Tibial nerve (tissue), 4 donors: ENCODE measurements around the gene SLC25A13. TPM values are rescaled to one million over a fixed set of nuclear protein-coding genes. Genes with fewer than 3 reads are reported as not detected.

Experiments
- DNase-seq, 2 donors: peaks; one replicate each; pipeline ENCODE4 v3.0.0-alpha.2; 2019; ENCODE audit warnings: low spot score in 2 of 2
- H3K27ac ChIP-seq, 4 donors: fragments of 200-600 bp; sonication (generic) in 3 of 4; one replicate each; pipeline ENCODE4 v1.5.1; 2017 to 2019; ENCODE audit warnings: mild to moderate bottlenecking in 1 of 4
- H3K27me3 ChIP-seq, 2 donors: fragments of 200-600 bp; sonication (generic) in 1 of 2; one replicate each; pipeline versions ENCODE4 v1.5.1 to v1.6.0; 2017 to 2019
- H3K36me3 ChIP-seq, 3 donors: fragments of 200-600 bp; sonication (generic); one replicate each; pipeline ENCODE4 v1.5.1; 2018 to 2019
- H3K4me1 ChIP-seq, 4 donors: fragments of 200-600 bp; sonication (generic) in 3 of 4; one replicate each; pipeline ENCODE4 v1.5.1; 2017 to 2019
- H3K4me3 ChIP-seq, 4 donors: fragments of 200-600 bp; sonication (generic) in 3 of 4; one replicate each; pipeline ENCODE4 v1.5.1; 2017 to 2019; ENCODE audit warnings: mild to moderate bottlenecking in 1 of 4, moderate library complexity in 1 of 4
- H3K9me3 ChIP-seq, 4 donors: fragments of 200-600 bp; sonication (generic) in 3 of 4; one replicate each; pipeline ENCODE4 v1.5.1; 2017 to 2019
- CTCF ChIP-seq, 5 experiments: fragments of 200-600 bp in 3 of 5; fragments of 450-650 bp in 2 of 5; sonication (generic) in 3 of 5; IDR thresholded peaks; one replicate each; pipeline ENCODE4 v1.5.1; 2016 to 2019; ENCODE audit warnings: antibody characterized with exemption in 5 of 5, mild to moderate bottlenecking in 3 of 5, moderate library complexity in 2 of 5
- EP300 ChIP-seq, 2 donors: sonication (generic); formaldehyde crosslinking; IDR thresholded peaks; one replicate each; pipeline ENCODE4 v1.6.1; 2017; ENCODE audit warnings: antibody characterized with exemption in 2 of 2, mild to moderate bottlenecking in 1 of 2
- POLR2A ChIP-seq, 2 donors: fragments of 450-650 bp; IDR thresholded peaks; one replicate each; pipeline ENCODE4 v1.6.1; 2017; ENCODE audit warnings: antibody characterized with exemption in 2 of 2, mild to moderate bottlenecking in 2 of 2, moderate library complexity in 2 of 2
- WGBS, 2 donors: methylation state at CpG; one replicate each; pipeline ENCODE4 v1.1.5; 2018; 5-methylcytosine and 5-hydroxymethylcytosine counted together
- total RNA-seq, 4 donors: library from RNA; depleted of rRNA; stranded (reverse); fragments of >200 nt; gene quantifications; one replicate each; pipeline ENCODE4 v1.1.0, GENCODE V29; 2016

The SLC25A13 gene
- total RNA-seq, 4 donors from 2014 or later: 22.2 to 42.2 (median 29.6) TPM

GRCh38 chr7:96187735-96188134 lies 134.2 kb downstream of the SLC25A13 start:
- no peaks in the 10 kb centered on the region for H3K9me3 ChIP-seq
- H3K36me3 ChIP-seq: peaks cover 0 to 57% (median 10%) of the 10 kb centered on the region in 3 donors
- no peaks in the 10 kb centered on the region for H3K27me3 ChIP-seq
- no peak for DNase-seq
- no peak overlapping the region for H3K4me3 ChIP-seq
- 57 to 80% methylated on average over 6 of the region's 6 CpGs for WGBS, 2 donors
- peak overlapping the region in 1 of 4 donors; percentile 2 for H3K27ac ChIP-seq
- TF ChIP-seq CTCF (IDR thresholded peaks at IDR 0.05): no peak
- no peak for TF ChIP-seq POLR2A (IDR thresholded peaks at IDR 0.05)
- TF ChIP-seq EP300 (IDR thresholded peaks at IDR 0.05): no peak
- peaks cover 0 to 23% (median 0%) of the 10 kb centered on the region in 4 donors for H3K4me1 ChIP-seq

- TF ChIP-seq CTCF (IDR thresholded peaks at IDR 0.05): no peak
- TF ChIP-seq POLR2A (IDR thresholded peaks at IDR 0.05): no peak
- TF ChIP-seq EP300 (IDR thresholded peaks at IDR 0.05): no peak
- Histone ChIP-seq H3K36me3 (peaks cover 0 to 43% (median 10%) of the 10 kb centered on the region in 3 donors), H3K4me3 (no peak overlapping the region), H3K27ac (no peak overlapping the region), H3K9me3 (no peaks in the 10 kb centered on the region), H3K4me1 (peaks cover 0 to 23% (median 0%) of the 10 kb centered on the region in 4 donors), H3K27me3 (no peaks in the 10 kb centered on the region)
- DNase-seq: no peak
- WGBS, 2 donors: 93 to 94% methylated on average over 2 of the region's 2 CpGs
These were observed 137.1 kb downstream of the SLC25A13 start for GRCh38 chr7:96184783-96185182.

GRCh38 chr7:96183163-96183670 lies 138.7 kb downstream of the SLC25A13 start:
- no peak for TF ChIP-seq CTCF (IDR thresholded peaks at IDR 0.05)
- no peak for TF ChIP-seq EP300 (IDR thresholded peaks at IDR 0.05)
- no peak for TF ChIP-seq POLR2A (IDR thresholded peaks at IDR 0.05)
- Histone ChIP-seq H3K27ac (no peak overlapping the region), H3K9me3 (no peaks in the 10 kb centered on the region), H3K4me3 (no peak overlapping the region), H3K36me3 (peaks cover 0 to 49% (median 10%) of the 10 kb centered on the region in 3 donors), H3K4me1 (peaks cover 0 to 8% (median 0%) of the 10 kb centered on the region in 4 donors), H3K27me3 (no peaks in the 10 kb centered on the region)
- no peak for DNase-seq
- 83 to 92% methylated on average over 5 of the region's 5 CpGs for WGBS, 2 donors

GRCh38 chr7:96182424-96183158 lies 139.3 kb downstream of the SLC25A13 start:
- TF ChIP-seq CTCF (IDR thresholded peaks at IDR 0.05) (no peak), EP300 (IDR thresholded peaks at IDR 0.05) (no peak), POLR2A (IDR thresholded peaks at IDR 0.05) (no peak)
- 83 to 85% methylated on average over 5 of the region's 5 CpGs for WGBS, 2 donors
- no peak for DNase-seq
- Histone ChIP-seq H3K36me3 (peaks cover 0 to 55% (median 10%) of the 10 kb centered on the region in 3 donors), H3K9me3 (no peaks in the 10 kb centered on the region), H3K4me1 (peaks cover 0 to 2% (median 0%) of the 10 kb centered on the region in 4 donors), H3K4me3 (no peak overlapping the region), H3K27ac (no peak overlapping the region), H3K27me3 (no peaks in the 10 kb centered on the region)

GRCh38 chr7:96181174-96181573 lies 140.7 kb downstream of the SLC25A13 start:
- Histone ChIP-seq H3K36me3 (peaks cover 0 to 66% (median 10%) of the 10 kb centered on the region in 3 donors), H3K4me1 (no peaks in the 10 kb centered on the region), H3K9me3 (no peaks in the 10 kb centered on the region), H3K27ac (no peak overlapping the region), H3K4me3 (no peak overlapping the region), H3K27me3 (no peaks in the 10 kb centered on the region)
- TF ChIP-seq CTCF (IDR thresholded peaks at IDR 0.05) (no peak), EP300 (IDR thresholded peaks at IDR 0.05) (no peak), POLR2A (IDR thresholded peaks at IDR 0.05) (no peak)
- 85 to 88% methylated on average over 3 of the region's 3 CpGs for WGBS, 2 donors
- no peak for DNase-seq
